GM12878 (cell line): ENCODE measurements around the gene CCDC88C. TPM values are rescaled to one million over a fixed set of nuclear protein-coding genes. Genes with fewer than 3 reads are reported as not detected.

ENCODE experiments used
- ATAC-seq: fragments of 200-7000 bp; cut with Tn5 transposase; 3 replicates; pipeline ENCODE4 v1.9.1; 2020; ENCODE audit warnings: mild to moderate bottlenecking, moderate library complexity
- BruUV-seq: library from RNA; stranded (reverse); fragments of 400-500 nt; replicated peaks from 2 replicates; lab custom pipeline; 2021; lab: Mats Ljungman, UMichigan
- CTCF ChIA-PET: fragments of 300-600 bp; sonication (Branson Sonifier 250); formaldehyde crosslinking; extraction: SDS; loops from one replicate; lab custom pipeline; 2021; ENCODE audit warnings: inconsistent platforms; lab: Yijun Ruan, JAX
- POLR2A ChIA-PET: fragments of 350-600 bp; formaldehyde crosslinking; extraction: SDS; loops from one replicate; lab custom pipeline; 2021; ENCODE audit warnings: inconsistent platforms; lab: Charles Lee
- RAD21 ChIA-PET: fragments of 300-600 bp; sonication (Branson Sonifier 250); formaldehyde crosslinking; loops from one replicate; lab custom pipeline; 2023; ENCODE audit warnings: antibody characterized with exemption; ENCODE audit not compliant: unreplicated experiment; lab: Charles Lee
- SMC1A ChIA-PET: fragments of 300-600 bp; sonication (Branson Sonifier 250); formaldehyde crosslinking; loops from one replicate; lab custom pipeline; 2023; ENCODE audit not compliant: unreplicated experiment, uncharacterized antibody; lab: Charles Lee
- DNase-seq: peaks from one replicate; pipeline ENCODE4 v3.0.0-alpha.2; 2011; ENCODE audit warnings: low read depth, low spot score
- FAIRE-seq: peaks from 3 replicates; lab custom pipeline; 2011; peaks lifted over from hg19 to GRCh38; lab: Jason Lieb, UNC
- H2AFZ ChIP-seq: 2 replicates; pipeline ENCODE4 v1.6.0; 2011; ENCODE audit warnings: low read depth, low read length, control low read depth; ENCODE audit not compliant: control insufficient read depth
- H3K27ac ChIP-seq: 2 replicates; pipeline ENCODE4 v1.5.1; 2011; ENCODE audit warnings: control low read depth; ENCODE audit not compliant: control insufficient read depth, insufficient read depth
- H3K27me3 ChIP-seq, 2 experiments: replicated peaks in 1 of 2; 2 replicates each; pipeline versions ENCODE4 v1.6.0 to v1.6.1; 2011; ENCODE audit warnings: low read length in 1 of 2; ENCODE audit not compliant: control insufficient read depth in 2 of 2, insufficient read depth in 2 of 2
- H3K36me3 ChIP-seq, 2 experiments: 2 replicates each; pipeline ENCODE4 v1.5.1; 2011; ENCODE audit warnings: low read length in 1 of 2; ENCODE audit not compliant: control insufficient read depth in 2 of 2, insufficient read depth in 2 of 2
- H3K4me1 ChIP-seq: 2 replicates; pipeline ENCODE4 v1.6.1; 2011; ENCODE audit warnings: mild to moderate bottlenecking, low read length, moderate library complexity, mixed read lengths; ENCODE audit not compliant: control insufficient read depth, insufficient read depth
- H3K4me2 ChIP-seq: 2 replicates; pipeline ENCODE4 v1.6.0; 2011; ENCODE audit warnings: control low read depth; ENCODE audit not compliant: control insufficient read depth, insufficient read depth
- H3K4me3 ChIP-seq: fragments of 200-600 bp; sonication (generic); 2 replicates; pipeline ENCODE4 v1.5.1; 2016
- H3K79me2 ChIP-seq: 2 replicates; pipeline ENCODE4 v1.6.0; 2011; ENCODE audit warnings: low read length; ENCODE audit not compliant: control insufficient read depth, insufficient read depth
- H3K9ac ChIP-seq: 2 replicates; pipeline ENCODE4 v1.8.0; 2011; ENCODE audit warnings: low read length, control low read depth, mixed read lengths; ENCODE audit not compliant: control insufficient read depth, insufficient read depth
- H3K9me3 ChIP-seq: replicated peaks from 3 replicates; pipeline ENCODE4 v1.5.1; 2011; ENCODE audit warnings: mild to moderate bottlenecking, low read length; ENCODE audit not compliant: control insufficient read depth, insufficient read depth
- H4K20me1 ChIP-seq: 2 replicates; pipeline ENCODE4 v1.6.0; 2011; ENCODE audit not compliant: control insufficient read depth, insufficient read depth
- BHLHE40 ChIP-seq, 2 experiments: fragments of 450-650 bp in 1 of 2; IDR thresholded peaks; 2 replicates each; pipeline ENCODE4 v1.6.1; 2011 to 2017; ENCODE audit warnings: low read depth in 2 of 2, borderline replicate concordance in 1 of 2, improper control_type of control experiment in 1 of 2, low read length in 1 of 2, mild to moderate bottlenecking in 1 of 2
- CEBPB ChIP-seq, 2 experiments: fragments of 150-350 bp in 1 of 2; IDR thresholded peaks; 2 replicates each; pipeline ENCODE4 v1.6.1; 2012 to 2014; ENCODE audit warnings: low read depth in 2 of 2, low read length in 2 of 2, borderline replicate concordance in 1 of 2, inconsistent platforms in 1 of 2
- CREB1 ChIP-seq: IDR thresholded peaks from 2 replicates; pipeline ENCODE4 v1.6.1; 2012; ENCODE audit warnings: low read depth, mild to moderate bottlenecking, inconsistent platforms
- EP300 ChIP-seq, 2 experiments: fragments of 150-350 bp in 1 of 2; IDR thresholded peaks; 2 replicates each; pipeline ENCODE4 v1.6.1; 2011 to 2012; ENCODE audit warnings: low read depth in 2 of 2, low read length in 2 of 2, borderline replicate concordance in 1 of 2, improper control_type of control experiment in 1 of 2, inconsistent platforms in 1 of 2; ENCODE audit not compliant: control insufficient read depth in 1 of 2
- HDGF ChIP-seq: fragments of 450-650 bp; IDR thresholded peaks from 2 replicates; pipeline ENCODE4 v1.6.1; 2016; ENCODE audit warnings: antibody characterized with exemption
- MTA2 ChIP-seq: fragments of 450-650 bp; IDR thresholded peaks from 2 replicates; pipeline ENCODE4 v1.6.1; 2016; ENCODE audit warnings: low read depth, mild to moderate bottlenecking, moderate library complexity
- NFXL1 ChIP-seq: fragments of 450-650 bp; IDR thresholded peaks from 2 replicates; pipeline ENCODE4 v1.6.1; 2017; ENCODE audit warnings: antibody characterized with exemption, mild to moderate bottlenecking, borderline replicate concordance
- NFYB ChIP-seq: IDR thresholded peaks from 2 replicates; pipeline ENCODE4 v1.6.1; 2011; ENCODE audit warnings: low read depth, mild to moderate bottlenecking, low read length, improper control_type of control experiment, moderate library complexity; ENCODE audit not compliant: insufficient read depth
- RCOR1 ChIP-seq: conservative IDR thresholded peaks from 2 replicates; pipeline ENCODE4 v1.6.1; 2012; ENCODE audit warnings: low read depth, low read length, improper control_type of control experiment
- SMAD5 ChIP-seq: IDR thresholded peaks from 2 replicates; pipeline ENCODE4 v1.6.1; 2016; ENCODE audit warnings: antibody characterized with exemption, low read depth
- WRNIP1 ChIP-seq: IDR thresholded peaks from 2 replicates; pipeline ENCODE4 v1.6.1; 2011; ENCODE audit warnings: low read depth, low read length, improper control_type of control experiment, borderline replicate concordance
- ZNF274 ChIP-seq: IDR thresholded peaks from one replicate; pipeline ENCODE4 v1.8.0; 2011; ENCODE audit not compliant: insufficient read length, insufficient read depth
- WGBS: methylation state at CpG from one replicate; pipeline ENCODE4 v1.1.6; 2016; ENCODE audit warnings: low lambda C conversion rate; ENCODE audit not compliant: insufficient replicate concordance, insufficient coverage; ENCODE audit errors: missing lambda C conversion rate; 5-methylcytosine and 5-hydroxymethylcytosine counted together
- in situ Hi-C: fragments of 300-500 bp; cut with MboI; formaldehyde crosslinking; loops from 9 replicates; pipeline ENCODE4 v1.14.3; 2018; ENCODE audit warnings: mixed read lengths
- intact Hi-C: fragments of 100-400 bp; cut with micrococcal nuclease; formaldehyde crosslinking; loops from one replicate; pipeline ENCODE4 v1.14.2; 2022; ENCODE audit not compliant: unreplicated experiment
- polyA plus RNA-seq, 11 experiments: library from polyadenylated mRNA; depleted of rRNA in 4 of 11; unstranded in 6 of 11; stranded (reverse) in 5 of 11; fragments of >200 nt; fragmentation: Nextera tagmentation in 4 of 11; fragmentation: Illumina TruSeq in 1 of 11; extraction: Ambion mirVana in 4 of 11; extraction: Trizol in 1 of 11; gene quantifications; 1 replicate in 1 of 11; 2 replicates in 10 of 11; pipeline versions ENCODE4 v1.2.1 to v1.2.3, GENCODE V29; 2011 to 2016; ENCODE audit warnings: inconsistent platforms in 2 of 11, missing spikeins in 2 of 11, low read depth in 1 of 11
- total RNA-seq, 4 experiments: library from RNA; depleted of rRNA in 3 of 4; stranded (reverse); fragments of >200 nt in 3 of 4; fragmentation: Illumina TruSeq in 1 of 4; extraction: Trizol in 1 of 4; gene quantifications; 2 replicates each; pipeline versions ENCODE4 v1.2.1 to v1.2.3, GENCODE V29; 2013 to 2021
- TF ChIP-seq, protein P1 (sequence below): fragments of 450-650 bp; IDR thresholded peaks from 2 replicates; pipeline ENCODE4 v1.6.1; 2014; ENCODE audit warnings: mild to moderate bottlenecking
- TF ChIP-seq, protein P2 (sequence below): IDR thresholded peaks from 2 replicates; pipeline ENCODE4 v1.6.1; 2011; ENCODE audit warnings: low read depth, mild to moderate bottlenecking, low read length, moderate library complexity, borderline replicate concordance; ENCODE audit errors: extremely low read depth
- TF ChIP-seq, protein P3 (sequence below): fragments of 450-650 bp; conservative IDR thresholded peaks from 2 replicates; pipeline ENCODE4 v1.6.1; 2017; ENCODE audit warnings: mild to moderate bottlenecking, moderate library complexity
- TF ChIP-seq, protein P4 (sequence below), 3 experiments: IDR thresholded peaks in 2 of 3; conservative IDR thresholded peaks in 1 of 3; 2 replicates each; pipeline ENCODE4 v1.5.1; 2011; ENCODE audit warnings: low read depth in 3 of 3, low read length in 3 of 3, mild to moderate bottlenecking in 3 of 3, control low read depth in 2 of 3, moderate library complexity in 2 of 3, inconsistent platforms in 1 of 3, mixed read lengths in 1 of 3; ENCODE audit not compliant: control insufficient read depth in 2 of 3, insufficient read depth in 1 of 3; ENCODE audit errors: extremely low read depth in 1 of 3

CCDC88C gene
- total and polyA plus RNA-seq, 10 of the 15 experiments (the other 5 are each of a cell fraction or from before 2014, with no cell fraction given): 4.0 to 79.6 (median 36.6) TPM

DNA sequence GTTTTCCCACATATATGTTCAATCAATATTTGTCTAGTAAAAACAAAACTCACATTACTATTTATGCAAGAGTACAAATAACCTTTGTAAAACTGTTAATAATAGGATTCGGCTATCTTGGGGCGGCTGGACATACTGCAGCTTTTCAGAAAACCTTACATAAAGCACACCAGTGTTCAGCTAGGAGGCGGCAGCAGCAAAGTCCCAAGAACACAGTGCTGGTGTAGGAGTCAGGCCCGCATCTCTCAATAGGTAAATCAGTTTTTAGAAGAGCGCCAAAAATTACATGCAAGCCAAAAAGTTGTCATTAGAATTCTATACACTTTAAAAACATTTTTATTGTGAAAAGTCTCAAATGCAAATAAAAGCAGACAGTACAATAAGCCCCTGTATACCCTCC is 37.5 kb downstream of the CCDC88C start:
- TF ChIP-seq, protein P1, sequence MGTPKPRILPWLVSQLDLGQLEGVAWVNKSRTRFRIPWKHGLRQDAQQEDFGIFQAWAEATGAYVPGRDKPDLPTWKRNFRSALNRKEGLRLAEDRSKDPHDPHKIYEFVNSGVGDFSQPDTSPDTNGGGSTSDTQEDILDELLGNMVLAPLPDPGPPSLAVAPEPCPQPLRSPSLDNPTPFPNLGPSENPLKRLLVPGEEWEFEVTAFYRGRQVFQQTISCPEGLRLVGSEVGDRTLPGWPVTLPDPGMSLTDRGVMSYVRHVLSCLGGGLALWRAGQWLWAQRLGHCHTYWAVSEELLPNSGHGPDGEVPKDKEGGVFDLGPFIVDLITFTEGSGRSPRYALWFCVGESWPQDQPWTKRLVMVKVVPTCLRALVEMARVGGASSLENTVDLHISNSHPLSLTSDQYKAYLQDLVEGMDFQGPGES: no peak
- TF ChIP-seq SMAD5 (no peak), NFYB (no peak), ZNF274 (no peak), MTA2 (no peak), HDGF (no peak), WRNIP1 (no peak), BHLHE40 (IDR thresholded peaks at IDR 0.05; ENCODE audit: borderline replicate concordance in 1 of 2, low read depth in 2 of 2, low read length in 1 of 2) (no peak), EP300 (IDR thresholded peaks at IDR 0.05; ENCODE audit: borderline replicate concordance in 1 of 2, control insufficient read depth in 1 of 2, low read depth in 2 of 2, low read length in 2 of 2) (no peak), RCOR1 (no peak), CEBPB (IDR thresholded peaks at IDR 0.05; ENCODE audit: borderline replicate concordance in 1 of 2, low read depth in 2 of 2, low read length in 2 of 2) (no peak), NFXL1 (no peak), CREB1 (no peak)
- TF ChIP-seq, protein P2, sequence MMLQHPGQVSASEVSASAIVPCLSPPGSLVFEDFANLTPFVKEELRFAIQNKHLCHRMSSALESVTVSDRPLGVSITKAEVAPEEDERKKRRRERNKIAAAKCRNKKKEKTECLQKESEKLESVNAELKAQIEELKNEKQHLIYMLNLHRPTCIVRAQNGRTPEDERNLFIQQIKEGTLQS: no peak
- TF ChIP-seq, protein P3, sequence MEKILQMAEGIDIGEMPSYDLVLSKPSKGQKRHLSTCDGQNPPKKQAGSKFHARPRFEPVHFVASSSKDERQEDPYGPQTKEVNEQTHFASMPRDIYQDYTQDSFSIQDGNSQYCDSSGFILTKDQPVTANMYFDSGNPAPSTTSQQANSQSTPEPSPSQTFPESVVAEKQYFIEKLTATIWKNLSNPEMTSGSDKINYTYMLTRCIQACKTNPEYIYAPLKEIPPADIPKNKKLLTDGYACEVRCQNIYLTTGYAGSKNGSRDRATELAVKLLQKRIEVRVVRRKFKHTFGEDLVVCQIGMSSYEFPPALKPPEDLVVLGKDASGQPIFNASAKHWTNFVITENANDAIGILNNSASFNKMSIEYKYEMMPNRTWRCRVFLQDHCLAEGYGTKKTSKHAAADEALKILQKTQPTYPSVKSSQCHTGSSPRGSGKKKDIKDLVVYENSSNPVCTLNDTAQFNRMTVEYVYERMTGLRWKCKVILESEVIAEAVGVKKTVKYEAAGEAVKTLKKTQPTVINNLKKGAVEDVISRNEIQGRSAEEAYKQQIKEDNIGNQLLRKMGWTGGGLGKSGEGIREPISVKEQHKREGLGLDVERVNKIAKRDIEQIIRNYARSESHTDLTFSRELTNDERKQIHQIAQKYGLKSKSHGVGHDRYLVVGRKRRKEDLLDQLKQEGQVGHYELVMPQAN: no peak
- TF ChIP-seq, protein P4, sequence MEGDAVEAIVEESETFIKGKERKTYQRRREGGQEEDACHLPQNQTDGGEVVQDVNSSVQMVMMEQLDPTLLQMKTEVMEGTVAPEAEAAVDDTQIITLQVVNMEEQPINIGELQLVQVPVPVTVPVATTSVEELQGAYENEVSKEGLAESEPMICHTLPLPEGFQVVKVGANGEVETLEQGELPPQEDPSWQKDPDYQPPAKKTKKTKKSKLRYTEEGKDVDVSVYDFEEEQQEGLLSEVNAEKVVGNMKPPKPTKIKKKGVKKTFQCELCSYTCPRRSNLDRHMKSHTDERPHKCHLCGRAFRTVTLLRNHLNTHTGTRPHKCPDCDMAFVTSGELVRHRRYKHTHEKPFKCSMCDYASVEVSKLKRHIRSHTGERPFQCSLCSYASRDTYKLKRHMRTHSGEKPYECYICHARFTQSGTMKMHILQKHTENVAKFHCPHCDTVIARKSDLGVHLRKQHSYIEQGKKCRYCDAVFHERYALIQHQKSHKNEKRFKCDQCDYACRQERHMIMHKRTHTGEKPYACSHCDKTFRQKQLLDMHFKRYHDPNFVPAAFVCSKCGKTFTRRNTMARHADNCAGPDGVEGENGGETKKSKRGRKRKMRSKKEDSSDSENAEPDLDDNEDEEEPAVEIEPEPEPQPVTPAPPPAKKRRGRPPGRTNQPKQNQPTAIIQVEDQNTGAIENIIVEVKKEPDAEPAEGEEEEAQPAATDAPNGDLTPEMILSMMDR (IDR thresholded peaks at IDR 0.05 in 2 of 3, conservative IDR thresholded peaks at IDR 0.05 in 1 of 3; ENCODE audit: control insufficient read depth in 2 of 3, extremely low read depth in 1 of 3, insufficient read depth in 1 of 3, low read depth in 3 of 3, low read length in 3 of 3): no peak
- H3K9ac ChIP-seq: no peak overlapping the region
- no peak overlapping the region for H3K4me2 ChIP-seq
- ChIA-PET SMC1A (interaction anchor here (12.0 to 22.7 kb wide), 2 partner anchors 29 to 36 kb away, joined by 172 to 349 read pairs; partner anchors contain the start of gene CCDC88C), POLR2A (interaction anchor here (1.3 kb wide), 1 partner anchor 36 kb away, joined by 3 read pairs; no protein-coding TSS in a partner anchor), CTCF (interaction anchor here (3.8 to 3.9 kb wide), 2 partner anchors 19 to 36 kb away, joined by 10 to 28 read pairs; no protein-coding TSS in a partner anchor), RAD21 (interaction anchor here (1.1 to 4.0 kb wide), 4 partner anchors 24 to 57 kb away, joined by 3 to 24 read pairs (median 5); no protein-coding TSS in a partner anchor)
- no peak for FAIRE-seq
- intact Hi-C loops (no loop called here), in situ Hi-C loops (no loop called here)
- 0 out of 2 replicates have a peak, but pooled peaks cover 2% of the 10 kb centered on the region for H4K20me1 ChIP-seq
- no peak overlapping the region for H2AFZ ChIP-seq
- DNase-seq: no peak
- H3K4me3 ChIP-seq: no peak overlapping the region
- 71% methylated on average over 5 of the region's 5 CpGs for WGBS
- ATAC-seq: no peak
- no peaks in the 10 kb centered on the region for H3K27me3 ChIP-seq
- H3K27ac ChIP-seq: no peak overlapping the region
- H3K79me2 ChIP-seq: peaks cover 99% of the 10 kb centered on the region
- no peaks in the 10 kb centered on the region for H3K9me3 ChIP-seq
- BruUV-seq: no TSS peak
- H3K36me3 ChIP-seq: peaks cover 15 to 25% of the 10 kb centered on the region in 2 experiments; a peak in 3 of 4 replicates
- H3K4me1 ChIP-seq: peaks cover 84% of the 10 kb centered on the region
